Heart right ventricle (tissue), 16 donors: ENCODE data around the gene ARHGAP6. TPM values are rescaled to one million over a fixed set of nuclear protein-coding genes. Genes with fewer than 3 reads are reported as not detected.

Experiments
- ATAC-seq, 8 donors: fragments of 200-7000 bp; cut with Tn5 transposase; one replicate each; pipeline ENCODE4 v1.9.1; 2020; ENCODE audit warnings: mild to moderate bottlenecking in 8 of 8, moderate library complexity in 8 of 8, moderate number of reproducible peaks in 1 of 8
- DNase-seq, 2 donors: peaks; one replicate each; pipeline ENCODE4 v3.0.0-alpha.2; 2020
- H3K27ac ChIP-seq, 10 donors: fragments of 200-600 bp; sonication (generic) in 2 of 10; one replicate each; pipeline versions ENCODE4 v1.5.0 to v1.8.0; 2020 to 2022; ENCODE audit warnings: mild to moderate bottlenecking in 3 of 10
- H3K27me3 ChIP-seq, 7 donors: fragments of 200-600 bp; one replicate each; pipeline ENCODE4 v1.8.0; 2021 to 2022; ENCODE audit warnings: mild to moderate bottlenecking in 2 of 7
- H3K36me3 ChIP-seq, 9 donors: fragments of 200-600 bp; sonication (generic) in 1 of 9; one replicate each; pipeline versions ENCODE4 v1.5.0 to v1.8.0; 2020 to 2022; ENCODE audit warnings: mild to moderate bottlenecking in 2 of 9
- H3K4me1 ChIP-seq, 9 donors: fragments of 200-600 bp; sonication (generic) in 1 of 9; one replicate each; pipeline versions ENCODE4 v1.5.0 to v1.8.0; 2020 to 2022; ENCODE audit warnings: mild to moderate bottlenecking in 4 of 9
- H3K4me3 ChIP-seq, 10 donors: fragments of 200-600 bp; sonication (generic) in 2 of 10; one replicate each; pipeline versions ENCODE4 v1.5.0 to v1.8.0; 2020 to 2022; ENCODE audit warnings: mild to moderate bottlenecking in 7 of 10, moderate library complexity in 2 of 10
- H3K9me3 ChIP-seq, 11 donors: fragments of 200-600 bp in 10 of 11; sonication (generic) in 2 of 11; one replicate each; pipeline versions ENCODE4 v1.5.0 to v1.8.0; 2013 to 2022; ENCODE audit warnings: mild to moderate bottlenecking in 2 of 11, control low read depth in 1 of 11, moderate library complexity in 1 of 11
- CTCF ChIP-seq, 9 donors: fragments of 200-600 bp; sonication (generic) in 2 of 9; IDR thresholded peaks; one replicate each; pipeline versions ENCODE4 v1.5.0 to v1.8.0; 2021 to 2022; ENCODE audit warnings: antibody characterized with exemption in 9 of 9, mild to moderate bottlenecking in 5 of 9, moderate library complexity in 1 of 9
- WGBS, 2 donors: extraction: QIAGEN DNeasy Blood & Tissue Kit; methylation state at CpG; one replicate each; pipeline ENCODE4 v1.1.7; 2013; ENCODE audit warnings: inconsistent platforms in 1 of 2; 5-methylcytosine and 5-hydroxymethylcytosine counted together
- intact Hi-C, 10 donors: fragments of 100-400 bp; cut with DNase I; formaldehyde crosslinking; loops; one replicate each; pipeline versions ENCODE4 v1.11.1 to v1.14.2; 2022
- polyA plus RNA-seq, 2 donors: library from polyadenylated mRNA; stranded (reverse); fragments of 200-250 nt; gene quantifications; one replicate each; pipeline ENCODE4 v1.2.3, GENCODE V29; 2013
- total RNA-seq, 10 donors: library from RNA; stranded (reverse); fragmentation: NEBNext Ultra II Directional in 3 of 10; extraction: Animal tissue kit (Norgen Biotek cat#: 25700) in 3 of 10; gene quantifications; one replicate each; pipeline versions ENCODE4 v1.2.1 to v1.2.4, GENCODE V29; 2021 to 2023
- donor health status: Arrhythmogenic right ventricular cardiomyopathy.
- donor health status: ischemic (EF 13 %, LVEDD 7.1; RV severe dilation, severe dysfunction).
- donor health status: healthy with polysubstance abuse.
- donor health status: DM: no; HTN: yes; CAD: no.
- donor health status: DM: no; HTN: no; CAD: no.
- donor health status: ischemic (EF 25% LVEDD 6.9; RV normal size, moderate dysfunction).
- donor health status: ischemic (EF 25% LVEDD 5.7; RV mildly dilated, moderate dysfunction).
- donor health status: healthy.
- donor health status: DM: yes; HTN: yes; CAD: no.
- donor health status: Ischemic cardiomyopathy.
- donor health status: ischemic (EF 35%, LVEDD 5.7; RV mildly dilated, moderate dysfunction).
- donor health status: nonischemic (EF 11% LVEDD 7.7; RV severe dilation, severe dysfunction).
- donor health status: DM: yes; HTN: yes; CAD: no.
- donor health status: PGD.
- donor health status: ischemic (EF 29% LVEDD 5.4; RV normal size, mild dysfunction).
- donor health status: nonischemic (EF 23%, LVEDD 6.1; RV moderate dilation, normal function).

The ARHGAP6 gene
- total and polyA plus RNA-seq, 12 donors, result 1.6 to 6.0 (median 2.6) TPM

GRCh38 chrX:11296051-11296450, 369.7 kb downstream of the ARHGAP6 start:
- H3K27me3 ChIP-seq, result peaks cover 0 to 11% (median 0%) of the 10 kb centered on the region in 7 donors
- no peaks in the 10 kb centered on the region for H3K36me3 ChIP-seq
- no peak for DNase-seq
- WGBS, 2 donors, result 83 to 84% methylated on average over 5 of the region's 5 CpGs
- H3K4me1 ChIP-seq, result no peaks in the 10 kb centered on the region
- H3K27ac ChIP-seq, result no peak overlapping the region
- H3K9me3 ChIP-seq, result no peaks in the 10 kb centered on the region
- intact Hi-C loops, result no loop called here
- no peak overlapping the region for H3K4me3 ChIP-seq
- TF ChIP-seq CTCF (IDR thresholded peaks at IDR 0.05), result no peak
- no peak for ATAC-seq

GRCh38 chrX:11293113-11293512, 372.6 kb downstream of the ARHGAP6 start, which contains the start of gene AMELX:
Gene AMELX, plus strand, starts transcription at chrX:11293413. Its CDS starts 1,376 bp downstream, at chrX:11294789.
- Histone ChIP-seq H3K9me3 (no peaks in the 10 kb centered on the region), H3K27ac (no peak within 1 kb of the TSS), H3K4me3 (no peak within 1 kb of the TSS), H3K36me3 (no peaks in the 10 kb centered on the region), H3K4me1 (no peaks in the 10 kb centered on the region), H3K27me3 (peaks cover 0 to 6% (median 0%) of the 10 kb centered on the region in 7 donors)
- no peak for TF ChIP-seq CTCF (IDR thresholded peaks at IDR 0.05)
- ATAC-seq (no peak), DNase-seq (no peak)
- 91 to 97% methylated on average over 2 of the region's 2 CpGs for WGBS, 2 donors
- intact Hi-C loops, result no loop called here

GRCh38 chrX:11290416-11291102, 375.2 kb downstream of the ARHGAP6 start:
- WGBS, 2 donors, result 90 to 95% methylated on average over 8 of the region's 8 CpGs
- intact Hi-C loops, result no loop called here
- H3K4me1 ChIP-seq, result no peaks in the 10 kb centered on the region
- no peak for DNase-seq
- H3K9me3 ChIP-seq, result no peaks in the 10 kb centered on the region
- TF ChIP-seq CTCF (IDR thresholded peaks at IDR 0.05), result no peak
- no peaks in the 10 kb centered on the region for H3K36me3 ChIP-seq
- no peak for ATAC-seq
- no peak overlapping the region for H3K27ac ChIP-seq
- peaks cover 0 to 6% (median 0%) of the 10 kb centered on the region in 7 donors for H3K27me3 ChIP-seq
- H3K4me3 ChIP-seq, result no peak overlapping the region

- H3K9me3 ChIP-seq, result no peaks in the 10 kb centered on the region
- peak in 1 of 8 donors; percentile 39 for ATAC-seq
- H3K27me3 ChIP-seq, result no peaks in the 10 kb centered on the region
- H3K27ac ChIP-seq, result no peak overlapping the region
- WGBS, 2 donors, result 40 to 56% methylated on average over 1 of the region's 1 CpG
- no peak for TF ChIP-seq CTCF (IDR thresholded peaks at IDR 0.05)
- no peaks in the 10 kb centered on the region for H3K4me1 ChIP-seq
- no peak for DNase-seq
- intact Hi-C loops, result no loop called here
- no peaks in the 10 kb centered on the region for H3K36me3 ChIP-seq
- H3K4me3 ChIP-seq, result no peak overlapping the region
Measured at GRCh38 chrX:11287505-11287904, 378.2 kb downstream of the ARHGAP6 start.
